T-cell (primary cell): ENCODE measurements around the gene CCNH. TPM values are rescaled to one million over a fixed set of nuclear protein-coding genes. Genes with fewer than 3 reads are reported as not detected.

ENCODE experiments used
- ATAC-seq, 4 experiments: fragments of 200-7000 bp in 3 of 4; fragments of 150-1000 bp in 1 of 4; cut with Tn5 transposase; replicated peaks in 1 of 4; 1 replicate in 3 of 4; 2 replicates in 1 of 4; pipeline ENCODE4 v1.10.0; 2021; ENCODE audit warnings: moderate library complexity in 3 of 4, mild to moderate bottlenecking in 2 of 4, moderate number of reproducible peaks in 1 of 4
- CTCF ChIA-PET, 2 donors: fragments of 300-600 bp; sonication (Branson Sonifier 250); formaldehyde crosslinking; loops; one replicate each; lab custom pipeline; 2022; ENCODE audit warnings: antibody characterized with exemption in 2 of 2; lab: Charles Lee
- POLR2A ChIA-PET, 2 donors: fragments of 300-600 bp; sonication (Branson Sonifier 250); formaldehyde crosslinking; loops; one replicate each; lab custom pipeline; 2022; ENCODE audit warnings: antibody characterized with exemption in 2 of 2; lab: Charles Lee
- DNase-seq, 35 experiments: peaks; one replicate each; pipeline versions ENCODE4 v3.0.0 to v3.0.0-alpha.2; 2013 to 2023
- H3K27ac ChIP-seq: one replicate; pipeline ENCODE4 v1.5.1; 2013; ENCODE audit warnings: low read length
- H3K27me3 ChIP-seq, 2 experiments: replicated peaks in 1 of 2; 1 replicate in 1 of 2; 2 replicates in 1 of 2; pipeline versions ENCODE4 v1.6.1 to v1.7.0; 2013; ENCODE audit warnings: low read length in 1 of 2, mixed read lengths in 1 of 2; ENCODE audit not compliant: control insufficient read depth in 2 of 2, insufficient read depth in 2 of 2; ENCODE audit errors: extremely low read depth in 1 of 2
- H3K36me3 ChIP-seq, 2 donors: 1 replicate in 1 of 2; 2 replicates in 1 of 2; pipeline versions ENCODE4 v1.6.1 to v1.7.0; 2013; ENCODE audit warnings: low read length in 1 of 2; ENCODE audit not compliant: control insufficient read depth in 2 of 2, insufficient read depth in 1 of 2; ENCODE audit errors: extremely low read depth in 1 of 2
- H3K4me1 ChIP-seq, 2 experiments: 1 replicate in 1 of 2; 2 replicates in 1 of 2; pipeline versions ENCODE4 v1.6.1 to v1.7.0; 2013; ENCODE audit warnings: low read length in 2 of 2, mixed read lengths in 1 of 2; ENCODE audit not compliant: insufficient read depth in 2 of 2, control insufficient read depth in 1 of 2; ENCODE audit errors: extremely low read depth in 1 of 2
- H3K4me3 ChIP-seq, 2 donors: 1 replicate in 1 of 2; 2 replicates in 1 of 2; pipeline versions ENCODE4 v1.5.1 to v1.7.0; 2013; ENCODE audit warnings: mild to moderate bottlenecking in 2 of 2, low read length in 1 of 2, moderate library complexity in 1 of 2; ENCODE audit not compliant: control insufficient read depth in 1 of 2; ENCODE audit errors: extremely low read depth in 1 of 2
- H3K9me3 ChIP-seq: 2 replicates; pipeline ENCODE4 v1.7.0; 2013
- H3K27ac Mint-ChIP-seq, 2 donors: one replicate each; pipeline ENCODE4 v1.8.0; 2020 to 2021; ENCODE audit warnings: mild to moderate bottlenecking in 2 of 2, mixed read lengths in 2 of 2
- H3K27me3 Mint-ChIP-seq, 2 donors: one replicate each; pipeline ENCODE4 v1.8.0; 2021 to 2022; ENCODE audit warnings: mixed read lengths in 2 of 2
- H3K36me3 Mint-ChIP-seq: one replicate; pipeline ENCODE4 v1.8.0; 2021; ENCODE audit warnings: mixed read lengths
- H3K4me1 Mint-ChIP-seq, 3 donors: one replicate each; pipeline ENCODE4 v1.8.0; 2020 to 2022; ENCODE audit warnings: mixed read lengths in 3 of 3, mild to moderate bottlenecking in 1 of 3
- H3K4me3 Mint-ChIP-seq, 3 donors: one replicate each; pipeline ENCODE4 v1.8.0; 2020 to 2022; ENCODE audit warnings: mild to moderate bottlenecking in 3 of 3, mixed read lengths in 3 of 3, moderate library complexity in 3 of 3
- H3K9me3 Mint-ChIP-seq, 3 donors: one replicate each; pipeline ENCODE4 v1.8.0; 2020 to 2022; ENCODE audit warnings: mixed read lengths in 3 of 3
- WGBS: methylation state at CpG from one replicate; pipeline ENCODE4 v1.1.5; 2013; ENCODE audit warnings: missing lambda C conversion rate; ENCODE audit not compliant: insufficient coverage; 5-methylcytosine and 5-hydroxymethylcytosine counted together
- total RNA-seq, 35 experiments: library from RNA in 6 of 35; stranded (reverse) in 6 of 35; fragments of 120-200 nt in 1 of 35; gene quantifications; one replicate each; pipeline versions ENCODE4 v1.2.1 to v1.2.4 and lab custom pipeline; 2013 to 2026

The CCNH gene
- total RNA-seq, 5 donors from 2014 or later (not counting 1 experiment from before 2014, with no cell fraction given), result 64.2 to 276 (median 72.9) TPM

DNA sequence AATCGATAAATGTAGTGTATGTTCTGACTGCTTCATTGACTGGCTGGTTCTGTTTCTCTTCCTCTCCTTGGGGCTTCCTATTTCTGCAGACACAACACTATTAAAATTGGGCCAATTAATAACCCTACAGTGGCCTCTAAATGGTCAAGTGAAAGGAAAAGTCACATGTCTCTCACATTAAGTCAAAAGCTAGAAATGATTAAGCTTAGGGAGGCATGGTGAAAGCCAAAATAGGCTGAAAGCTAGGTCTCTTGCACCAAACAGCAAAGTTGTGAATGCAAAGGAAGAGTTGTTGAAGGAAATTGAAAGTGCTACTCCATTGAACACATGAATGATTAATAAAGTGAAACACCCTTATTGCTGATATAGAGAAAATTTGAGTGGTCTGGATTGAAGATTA lies 58.2 kb downstream of the CCNH start:
- no peak overlapping the region for H3K4me3 ChIP-seq
- no peaks in the 10 kb centered on the region for H3K9me3 Mint-ChIP-seq
- no peak overlapping the region for H3K27ac ChIP-seq
- ATAC-seq (no peak), DNase-seq (no peak)
- no peaks in the 10 kb centered on the region for H3K4me1 ChIP-seq
- ChIA-PET CTCF (no interaction called here), POLR2A (no interaction called here)
- H3K4me1 Mint-ChIP-seq, result peaks cover 21 to 24% (median 24%) of the 10 kb centered on the region in 3 donors
- no peaks in the 10 kb centered on the region for H3K27me3 ChIP-seq
- no CpG with 5 or more reads among the region's 1 CpG for WGBS
- H3K27me3 Mint-ChIP-seq, result no peaks in the 10 kb centered on the region
- H3K36me3 Mint-ChIP-seq, result peaks cover 39% of the 10 kb centered on the region
- no peak overlapping the region for H3K4me3 Mint-ChIP-seq
- peaks cover 0 to 12% of the 10 kb centered on the region in 2 donors for H3K36me3 ChIP-seq
- no peaks in the 10 kb centered on the region for H3K9me3 ChIP-seq
- peak overlapping the region in 1 of 2 donors; percentile 56 for H3K27ac Mint-ChIP-seq

DNA sequence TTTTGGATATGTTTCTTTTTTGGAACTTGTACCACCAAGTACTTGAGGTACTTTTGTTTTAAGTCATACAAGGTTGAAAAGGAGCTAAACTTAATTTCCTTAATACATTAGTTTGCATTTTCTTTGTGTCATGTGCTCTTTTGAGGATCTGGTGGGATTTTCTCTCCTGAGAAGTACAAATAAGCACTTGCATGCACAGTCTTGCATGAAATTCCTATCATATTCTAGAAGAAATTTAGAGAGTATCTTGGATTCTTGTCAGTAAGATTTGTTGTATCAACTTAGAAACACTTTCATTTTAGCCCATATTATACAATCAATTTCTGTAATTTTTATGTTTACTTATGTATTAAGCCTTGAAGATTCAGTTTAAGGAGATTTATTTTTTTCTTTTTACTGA lies 64.9 kb downstream of the CCNH start:
- ATAC-seq, result no peak
- POLR2A ChIA-PET, result interaction anchor here in 1 of 2 donors (0.6 kb wide), 1 partner anchor 49 kb away, joined by 3 read pairs; no protein-coding TSS in a partner anchor
- CTCF ChIA-PET, result no interaction called here

DNA sequence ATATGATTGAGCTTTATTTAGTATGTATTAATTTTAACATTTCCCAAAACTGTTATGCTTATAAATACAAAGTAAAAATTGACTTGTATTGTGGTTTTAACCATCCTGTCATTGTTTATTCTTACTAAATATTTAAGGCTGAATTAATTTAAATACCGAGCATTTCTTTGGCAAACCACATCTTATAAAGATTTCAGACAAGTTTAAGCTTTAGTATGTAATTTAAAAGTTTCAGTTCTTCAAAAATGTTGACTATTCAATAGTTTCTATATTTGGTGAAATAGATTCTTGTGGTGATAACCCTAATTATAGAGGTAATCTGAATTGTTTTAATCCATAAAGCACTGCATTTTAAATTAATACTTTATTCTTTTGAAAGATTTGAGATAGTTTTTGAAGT lies 65.5 kb downstream of the CCNH start:
- Mint-ChIP-seq H3K27me3 (no peaks in the 10 kb centered on the region), H3K36me3 (peaks cover 31% of the 10 kb centered on the region), H3K9me3 (peaks cover 0 to 4% (median 0%) of the 10 kb centered on the region in 3 donors), H3K4me1 (peaks cover 14 to 20% (median 16%) of the 10 kb centered on the region in 3 donors), H3K27ac (no peak overlapping the region), H3K4me3 (no peak overlapping the region)
- ATAC-seq, result no peak
- no peak overlapping the region for H3K27ac ChIP-seq
- ChIA-PET POLR2A (interaction anchor here in 1 of 2 donors (0.6 to 0.7 kb wide), 2 partner anchors 49 to 268 kb away, joined by 3 to 4 read pairs; no protein-coding TSS in a partner anchor), CTCF (interaction anchor here in 1 of 2 donors (1.0 kb wide), 1 partner anchor 17 kb away, joined by 3 read pairs; no protein-coding TSS in a partner anchor)
- H3K27me3 ChIP-seq, result no peaks in the 10 kb centered on the region
- H3K4me3 ChIP-seq, result no peak overlapping the region
- DNase-seq, result no peak
- no peaks in the 10 kb centered on the region for H3K9me3 ChIP-seq
- no CpG with 5 or more reads among the region's 1 CpG for WGBS
- peaks cover 0 to 26% of the 10 kb centered on the region in 2 donors for H3K36me3 ChIP-seq
- H3K4me1 ChIP-seq, result peaks cover 0 to under 1% of the 10 kb centered on the region in 2 experiments

More for the DNA sequence above, 64.9 kb downstream of the CCNH start:
- Histone ChIP-seq H3K27ac (no peak overlapping the region), H3K27me3 (no peaks in the 10 kb centered on the region), H3K9me3 (no peaks in the 10 kb centered on the region), H3K36me3 (peaks cover 0 to 23% of the 10 kb centered on the region in 2 donors), H3K4me3 (no peak overlapping the region), H3K4me1 (no peaks in the 10 kb centered on the region)
- Mint-ChIP-seq H3K27ac (peak overlapping the region in 1 of 2 donors; percentile 36), H3K27me3 (no peaks in the 10 kb centered on the region), H3K4me3 (no peak overlapping the region), H3K4me1 (peaks cover 12 to 17% (median 13%) of the 10 kb centered on the region in 3 donors), H3K9me3 (peaks cover 0 to 4% (median 0%) of the 10 kb centered on the region in 3 donors), H3K36me3 (peaks cover 27% of the 10 kb centered on the region)
- DNase-seq, result no peak

Other genes with a start within 250 kb of the CCNH start
- 10 to 100 TPM; 23.9 to 32.5 (median 24.7) TPM for gene RASA1, start 145.0 kb downstream of the CCNH start, total RNA-seq